Panc1 (cell line): ENCODE measurements around the gene NKPD1. TPM values are rescaled to one million over a fixed set of nuclear protein-coding genes. Genes with fewer than 3 reads are reported as not detected.

Experiments
- ATAC-seq: fragments of 200-7000 bp; cut with Tn5 transposase; 2 replicates; pipeline ENCODE4 v1.9.1; 2020; ENCODE audit warnings: mild to moderate bottlenecking, moderate library complexity
- Bru-seq: library from RNA; stranded (reverse); fragments of 400-500 nt; gene quantifications from one replicate; lab custom pipeline; 2021; lab: Mats Ljungman, UMichigan
- BruChase-seq, 2 experiments: library from RNA; stranded (reverse); fragments of 400-500 nt; gene quantifications; one replicate each; lab custom pipeline; 2021; lab: Mats Ljungman, UMichigan
- BruUV-seq: library from RNA; stranded (reverse); fragments of 400-500 nt; replicated peaks from 2 replicates; lab custom pipeline; 2021; lab: Mats Ljungman, UMichigan
- CTCF ChIA-PET: fragments of 300-600 bp; sonication (Branson Sonifier 250); formaldehyde crosslinking; loops from one replicate; lab custom pipeline; 2022; ENCODE audit warnings: antibody characterized with exemption; lab: Charles Lee
- POLR2A ChIA-PET: fragments of 300-600 bp; sonication (Branson Sonifier 250); formaldehyde crosslinking; loops from one replicate; lab custom pipeline; 2022; ENCODE audit warnings: antibody characterized with exemption; lab: Charles Lee
- DNase-seq: peaks from one replicate; pipeline ENCODE4 v3.0.0-alpha.2; 2010; ENCODE audit warnings: low read depth, low spot score
- H3K27ac ChIP-seq: 2 replicates; pipeline ENCODE4 v1.5.1; 2011; ENCODE audit warnings: mild to moderate bottlenecking, low read length, inconsistent platforms
- H3K27me3 ChIP-seq: fragments of 200-500 bp; sonication (Bioruptor generic); 2 replicates; pipeline ENCODE4 v1.6.0; 2014; ENCODE audit warnings: low read length, inconsistent platforms; ENCODE audit not compliant: control insufficient read depth, insufficient read depth
- H3K36me3 ChIP-seq: fragments of 200-500 bp; sonication (Bioruptor generic); 2 replicates; pipeline ENCODE4 v1.5.1; 2014; ENCODE audit warnings: inconsistent platforms, mild to moderate bottlenecking, low read length, moderate library complexity; ENCODE audit not compliant: control insufficient read depth, insufficient read depth
- H3K4me1 ChIP-seq: 2 replicates; pipeline ENCODE4 v1.5.1; 2011; ENCODE audit warnings: inconsistent platforms, mild to moderate bottlenecking, low read length, moderate library complexity; ENCODE audit not compliant: control insufficient read depth, insufficient read depth
- H3K4me3 ChIP-seq, 2 experiments: 2 replicates each; pipeline ENCODE4 v1.5.1; 2011 to 2012; ENCODE audit warnings: low read depth in 2 of 2, low read length in 2 of 2, mild to moderate bottlenecking in 2 of 2, inconsistent platforms in 1 of 2, moderate library complexity in 1 of 2
- H3K9me3 ChIP-seq: fragments of 200-500 bp; sonication (Bioruptor generic); 2 replicates; pipeline ENCODE4 v1.5.1; 2014; ENCODE audit warnings: low read depth, mild to moderate bottlenecking, inconsistent platforms, low read length, moderate library complexity; ENCODE audit not compliant: control insufficient read depth, insufficient read depth
- POLR2AphosphoS5 ChIP-seq: IDR thresholded peaks from 2 replicates; pipeline ENCODE4 v1.6.1; 2012; ENCODE audit warnings: mild to moderate bottlenecking, low read depth, low read length, moderate library complexity
- REST ChIP-seq, 2 experiments: IDR thresholded peaks; 2 replicates each; pipeline ENCODE4 v1.6.1; 2011 to 2012; ENCODE audit warnings: low read depth in 2 of 2, control low read depth in 1 of 2, low read length in 1 of 2, mild to moderate bottlenecking in 1 of 2, moderate library complexity in 1 of 2; ENCODE audit not compliant: insufficient read depth in 1 of 2
- SIN3A ChIP-seq: IDR thresholded peaks from 2 replicates; pipeline ENCODE4 v1.6.1; 2012; ENCODE audit warnings: low read depth, mild to moderate bottlenecking, low read length, moderate library complexity, borderline replicate concordance; ENCODE audit not compliant: insufficient read depth
- TCF7L2 ChIP-seq: IDR thresholded peaks from 2 replicates; pipeline ENCODE4 v1.6.1; 2011; ENCODE audit warnings: mild to moderate bottlenecking, low read depth, low read length, inconsistent platforms
- in situ Hi-C: cut with HindIII; loops from 2 replicates; pipeline ENCODE4 v1.10.0; 2016; ENCODE audit warnings: low sequenced_read_pairs, low pct_unique_long_range_greater_than_20kb
- intact Hi-C: fragments of 100-400 bp; cut with micrococcal nuclease; formaldehyde crosslinking; loops from one replicate; pipeline ENCODE4 v1.10.0; 2022; ENCODE audit not compliant: unreplicated experiment
- long read RNA-seq: library from polyadenylated mRNA; unstranded; transcript quantifications from one replicate; pipeline ENCODE4 v2.0.0, GENCODE V29; 2021; ENCODE audit not compliant: unreplicated experiment
- polyA plus RNA-seq: library from polyadenylated mRNA; unstranded; fragments of >200 nt; gene quantifications from one replicate; pipeline ENCODE4 v1.2.1, GENCODE V29; 2012; ENCODE audit warnings: missing spikeins; ENCODE audit not compliant: insufficient read length
- total RNA-seq: library from RNA; stranded (reverse); gene quantifications from one replicate; pipeline ENCODE4 v1.2.1, GENCODE V29; 2021; ENCODE audit not compliant: unreplicated experiment
- TF ChIP-seq, protein P1 (sequence below): fragments of 450-650 bp; IDR thresholded peaks from 2 replicates; pipeline ENCODE4 v1.5.1; 2017; ENCODE audit warnings: mild to moderate bottlenecking

Gene NKPD1, protein sequence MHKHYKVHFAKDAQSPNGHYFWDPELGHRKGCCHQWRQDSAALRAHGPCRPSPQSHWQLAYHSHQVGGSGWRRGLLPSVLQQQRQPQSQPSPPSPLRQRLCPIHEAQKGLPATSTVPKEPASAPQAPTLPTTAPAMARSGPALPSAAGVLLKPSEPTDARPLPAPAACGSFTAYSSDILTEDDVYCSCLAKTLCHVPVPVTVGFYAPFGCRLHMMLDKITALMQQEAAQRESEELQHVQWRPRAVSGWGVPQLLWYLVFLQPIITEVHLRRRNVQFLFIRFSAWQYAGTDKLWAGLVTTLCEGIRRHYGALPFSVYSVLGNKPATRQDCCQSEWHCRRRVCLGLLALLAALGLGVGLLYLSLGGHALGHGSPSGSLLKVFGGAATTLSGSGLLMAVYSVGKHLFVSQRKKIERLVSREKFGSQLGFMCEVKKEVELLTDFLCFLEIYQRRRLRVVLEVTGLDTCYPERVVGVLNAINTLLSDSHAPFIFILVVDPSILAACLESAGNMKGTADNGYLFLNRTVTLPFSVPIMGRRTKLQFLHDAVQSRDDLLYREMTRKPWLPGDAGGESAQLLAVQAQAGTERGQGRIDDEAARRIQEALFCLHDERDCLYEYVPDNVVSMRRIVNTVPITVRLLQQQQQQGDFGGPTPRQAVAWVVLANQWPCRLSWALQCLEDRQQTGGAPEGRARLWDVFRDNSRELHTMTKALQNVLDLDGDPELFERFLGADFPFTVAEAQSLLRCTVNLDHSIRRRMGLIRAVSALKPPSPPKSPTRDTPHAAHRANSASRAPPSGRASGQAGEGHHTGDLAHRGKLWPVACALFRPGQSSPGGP
- 0.05 TPM for total RNA-seq
- polyA plus RNA-seq: 0.24 TPM
- Bru-seq, nascent RNA: percentile 17 among the genes with signal in this experiment
- percentile 24 among the genes with signal in this experiment for BruChase-seq, experiment 1, labeled RNA remaining after a 2-hour chase
- BruChase-seq, experiment 2, labeled RNA remaining after a 6-hour chase: percentile 23 among the genes with signal in this experiment
- long read RNA-seq, partial matches to known transcripts: 0 of 2 reads
- long read RNA-seq, other reads (novel, unspliced or antisense): 2 of 2 reads

DNA sequence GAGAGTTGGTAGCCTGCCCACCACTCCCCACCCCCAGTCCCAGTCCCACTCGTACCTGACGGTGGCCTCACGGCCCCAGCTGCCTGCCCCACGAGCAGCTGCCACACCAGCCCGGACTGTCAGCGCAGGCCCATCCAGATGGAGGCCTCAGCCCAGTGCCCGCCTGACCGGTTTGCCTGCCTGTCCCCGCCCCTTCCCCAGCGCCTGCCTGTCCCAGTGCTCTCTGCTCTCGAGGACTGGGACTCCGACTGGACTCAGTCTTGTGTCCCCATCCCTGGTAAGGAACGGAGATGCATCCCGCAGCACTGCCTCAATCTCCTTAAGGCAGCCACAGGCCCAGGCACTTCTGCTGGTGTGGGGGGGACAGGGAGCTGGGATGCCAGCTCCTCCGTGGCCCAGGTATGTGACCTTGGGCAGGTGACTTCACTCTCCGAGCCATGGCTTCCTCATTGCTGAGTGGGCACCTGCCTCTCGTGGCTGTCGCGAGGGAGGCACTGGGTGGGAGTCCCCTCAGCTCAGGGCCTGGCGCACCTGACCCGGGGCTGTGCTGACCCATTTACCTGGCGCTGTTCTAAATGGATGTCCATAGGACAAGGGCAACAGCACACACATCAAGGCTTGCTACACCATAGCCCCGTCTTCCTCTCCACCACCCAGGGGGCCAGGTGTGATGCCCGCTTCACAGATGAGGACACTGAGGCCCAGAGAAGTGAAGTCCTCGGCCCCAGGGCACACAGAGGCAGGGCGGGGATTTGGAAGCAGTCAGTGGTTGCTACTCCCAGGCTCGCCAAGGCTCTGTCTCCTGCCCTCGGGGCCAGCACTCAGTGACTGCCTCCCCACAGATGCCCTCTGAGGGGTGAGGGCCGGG lies at the start of gene NKPD1:
NKPD1 (minus strand) TSS at position 113 of the 868 bp plus-strand sequence. CDS start 832 bp downstream, outside the sequence.
- no TSS peak for BruUV-seq
- CTCF ChIA-PET: interaction anchor here (0.5 kb wide), 1 partner anchor 46 kb away, joined by 9 read pairs; no protein-coding TSS in a partner anchor
- no peak for TF ChIP-seq TCF7L2
- TF ChIP-seq POLR2AphosphoS5: no peak
- TF ChIP-seq SIN3A: no peak
- no peak for TF ChIP-seq REST (IDR thresholded peaks at IDR 0.05; ENCODE audit: insufficient read depth in 1 of 2, low read depth in 2 of 2, low read length in 1 of 2)
- TF ChIP-seq, protein P1, sequence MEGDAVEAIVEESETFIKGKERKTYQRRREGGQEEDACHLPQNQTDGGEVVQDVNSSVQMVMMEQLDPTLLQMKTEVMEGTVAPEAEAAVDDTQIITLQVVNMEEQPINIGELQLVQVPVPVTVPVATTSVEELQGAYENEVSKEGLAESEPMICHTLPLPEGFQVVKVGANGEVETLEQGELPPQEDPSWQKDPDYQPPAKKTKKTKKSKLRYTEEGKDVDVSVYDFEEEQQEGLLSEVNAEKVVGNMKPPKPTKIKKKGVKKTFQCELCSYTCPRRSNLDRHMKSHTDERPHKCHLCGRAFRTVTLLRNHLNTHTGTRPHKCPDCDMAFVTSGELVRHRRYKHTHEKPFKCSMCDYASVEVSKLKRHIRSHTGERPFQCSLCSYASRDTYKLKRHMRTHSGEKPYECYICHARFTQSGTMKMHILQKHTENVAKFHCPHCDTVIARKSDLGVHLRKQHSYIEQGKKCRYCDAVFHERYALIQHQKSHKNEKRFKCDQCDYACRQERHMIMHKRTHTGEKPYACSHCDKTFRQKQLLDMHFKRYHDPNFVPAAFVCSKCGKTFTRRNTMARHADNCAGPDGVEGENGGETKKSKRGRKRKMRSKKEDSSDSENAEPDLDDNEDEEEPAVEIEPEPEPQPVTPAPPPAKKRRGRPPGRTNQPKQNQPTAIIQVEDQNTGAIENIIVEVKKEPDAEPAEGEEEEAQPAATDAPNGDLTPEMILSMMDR: no peak
- no peak within 1 kb of the TSS for H3K4me3 ChIP-seq
- ATAC-seq (0 out of 2 replicates have a peak, but pooled peaks have one; percentile 31), DNase-seq (no peak)
- no peaks in the 10 kb centered on the region for H3K4me1 ChIP-seq
- no peaks in the 10 kb centered on the region for H3K36me3 ChIP-seq
- POLR2A ChIA-PET: no interaction called here
- H3K27me3 ChIP-seq: no peaks in the 10 kb centered on the region
- in situ Hi-C loops (no loop called here), intact Hi-C loops (no loop called here)
- no peaks in the 10 kb centered on the region for H3K9me3 ChIP-seq
- H3K27ac ChIP-seq: no peak within 1 kb of the TSS

- BruUV-seq: no TSS peak
- H3K4me1 ChIP-seq: no peaks in the 10 kb centered on the region
- H3K36me3 ChIP-seq: no peaks in the 10 kb centered on the region
- ChIA-PET CTCF (interaction anchor here (0.7 kb wide), 1 partner anchor 54 kb away, joined by 7 read pairs; no protein-coding TSS in a partner anchor), POLR2A (no interaction called here)
- intact Hi-C loops: loop anchor here (10.0 kb wide), 1 partner anchor 128 kb away; no protein-coding TSS in a partner anchor
- H3K27me3 ChIP-seq: no peaks in the 10 kb centered on the region
- no peak overlapping the region for H3K27ac ChIP-seq
- no peaks in the 10 kb centered on the region for H3K9me3 ChIP-seq
- DNase-seq: no peak
- no peak overlapping the region for H3K4me3 ChIP-seq
- no peak for ATAC-seq
- in situ Hi-C loops: no loop called here
- TF ChIP-seq SIN3A (no peak), TCF7L2 (no peak), POLR2AphosphoS5 (no peak), REST (IDR thresholded peaks at IDR 0.05; ENCODE audit: insufficient read depth in 1 of 2, low read depth in 2 of 2, low read length in 1 of 2) (no peak)
- TF ChIP-seq, protein P1: no peak
Measured at GRCh38 chr19:45206328-45206727, 45.5 kb upstream of the NKPD1 start.
